Measurements from ENCODE around the gene THOC1.

THOC1 gene

DNA sequence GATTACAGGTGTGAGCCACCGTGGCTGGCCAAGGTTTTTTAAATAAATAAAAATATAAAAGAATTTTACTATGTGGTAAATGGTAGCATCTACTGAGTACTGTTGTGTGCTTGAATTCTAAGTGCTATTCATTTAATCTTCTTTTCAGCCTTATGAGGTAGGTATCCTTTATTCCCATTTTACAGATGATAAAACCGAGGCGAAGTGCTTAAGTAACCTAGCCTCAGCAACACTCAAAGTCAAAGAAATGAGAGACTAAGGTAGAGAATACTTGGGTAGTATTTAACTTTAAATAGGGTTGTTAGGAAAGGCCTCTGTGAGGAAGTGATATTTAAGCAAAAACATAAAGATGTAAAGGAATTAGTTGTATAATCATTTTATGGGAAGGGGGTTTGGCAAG lies 5.7 kb upstream of the THOC1 start:
- DNase-seq: no peak

DNA sequence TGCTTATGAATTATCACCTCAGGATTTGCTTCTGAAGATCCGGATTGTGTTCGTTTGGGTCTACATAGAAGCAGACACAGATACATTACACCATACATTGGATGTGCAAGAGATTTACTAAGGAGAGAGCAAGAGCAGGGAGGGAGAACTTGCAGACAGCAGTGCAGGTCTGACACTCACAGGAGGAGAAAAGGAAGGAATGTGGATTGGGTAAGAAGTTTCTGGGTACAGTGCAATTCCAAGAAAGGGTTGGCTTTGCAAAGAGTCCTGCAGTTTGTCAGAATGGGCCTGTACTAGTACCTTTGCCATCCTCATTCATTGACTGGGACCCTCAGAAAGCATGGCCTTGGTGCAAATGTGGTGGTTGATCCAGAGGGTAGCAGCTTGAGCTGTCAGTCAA lies 4.8 kb upstream of the THOC1 start:
- no peak for DNase-seq

DNA sequence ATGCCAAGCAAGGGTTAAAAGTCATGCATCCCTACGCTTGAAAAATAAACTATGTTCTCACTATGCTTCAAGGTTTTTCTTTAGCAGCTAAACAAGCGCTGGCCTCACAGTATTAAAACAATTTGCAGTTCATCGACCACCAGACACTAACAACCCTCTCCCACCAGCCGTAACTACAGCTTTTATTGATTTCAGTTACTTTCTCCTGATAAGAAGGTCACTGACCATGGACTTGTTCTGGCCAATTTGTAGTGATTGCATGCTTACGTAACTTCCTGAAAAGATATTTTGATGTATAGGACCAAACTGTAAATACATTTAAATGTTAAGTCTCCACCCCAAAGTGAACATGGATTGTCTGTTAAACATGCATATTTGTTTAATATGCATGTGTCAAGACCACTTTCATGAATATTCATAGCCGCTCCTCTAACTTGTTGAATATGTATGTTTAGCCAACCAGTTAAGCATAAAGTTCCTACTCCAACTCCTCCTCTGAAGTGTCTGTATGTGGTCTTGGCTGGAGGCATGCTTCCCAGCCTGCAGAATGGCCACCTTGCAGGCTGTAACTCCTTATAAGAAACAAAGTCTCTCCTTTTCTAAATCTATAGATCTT lies 1.7 kb upstream of the THOC1 start:
- DNase-seq: no peak

DNA sequence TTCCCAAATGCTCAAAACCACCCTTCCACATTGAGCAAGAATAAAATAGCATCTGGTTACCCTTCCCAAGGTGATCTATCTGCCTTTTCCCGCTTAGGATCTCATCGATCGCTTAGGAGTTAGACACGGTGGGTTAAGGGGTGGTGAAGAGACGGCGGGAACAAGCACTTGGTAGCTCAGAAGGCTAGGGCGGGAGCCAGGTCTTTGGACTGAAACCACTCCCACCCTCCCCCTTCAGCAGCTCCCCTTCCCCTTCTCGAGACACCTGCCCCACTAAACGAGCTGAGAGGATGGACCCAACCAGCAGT lies 513 bp downstream of the THOC1 start:
- DNase-seq: peak; percentile 48

DNA sequence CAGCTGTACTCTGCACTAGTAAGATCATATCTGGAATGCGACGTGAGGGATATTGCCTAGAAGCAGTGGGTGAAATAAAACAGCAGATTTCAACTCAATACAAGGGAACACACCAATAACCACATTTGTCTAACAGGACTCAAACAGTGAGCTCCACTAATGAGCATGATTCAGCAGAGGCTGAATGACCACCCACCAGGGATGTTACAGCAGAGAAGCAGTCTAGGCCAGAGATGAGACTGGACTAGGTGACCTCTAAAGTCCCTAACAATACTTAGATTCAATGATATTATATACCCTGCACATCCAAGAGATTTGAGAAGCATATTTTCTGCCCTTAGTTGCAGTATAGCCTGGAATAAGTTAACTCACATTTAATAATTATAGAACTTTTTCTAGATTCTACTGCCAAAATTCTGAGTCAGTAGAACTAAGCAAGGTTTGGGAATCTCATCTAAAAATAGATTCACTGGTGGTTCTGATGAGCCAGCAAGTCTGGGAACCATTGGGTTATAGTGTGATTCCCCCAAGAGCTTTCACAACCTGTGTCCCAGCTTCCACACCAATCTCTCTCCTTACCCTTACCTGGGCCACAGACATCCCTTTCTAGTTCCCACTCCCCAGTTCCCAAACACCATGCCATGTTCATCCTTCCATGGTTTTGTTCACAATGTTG lies 6.3 kb downstream of the THOC1 start:
- DNase-seq: no peak

DNA sequence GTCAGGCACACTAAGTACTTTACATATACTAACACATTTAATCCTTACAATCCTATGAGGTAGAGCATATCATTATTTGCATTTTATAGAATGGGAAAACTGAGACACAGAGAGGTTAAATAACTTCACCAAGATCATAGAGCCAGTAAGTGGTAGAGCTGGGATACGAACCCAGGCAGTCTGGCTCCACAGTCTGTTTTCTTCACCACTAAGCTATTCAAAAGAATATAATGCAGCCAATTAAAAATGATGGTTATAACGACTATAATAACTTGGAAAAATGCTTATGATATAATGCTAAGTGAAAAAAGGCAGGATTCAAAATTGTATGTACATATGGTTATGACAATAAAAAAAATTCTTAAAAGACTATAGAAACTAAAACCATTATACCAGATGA lies 7.3 kb downstream of the THOC1 start:
- DNase-seq: no peak

DNA sequence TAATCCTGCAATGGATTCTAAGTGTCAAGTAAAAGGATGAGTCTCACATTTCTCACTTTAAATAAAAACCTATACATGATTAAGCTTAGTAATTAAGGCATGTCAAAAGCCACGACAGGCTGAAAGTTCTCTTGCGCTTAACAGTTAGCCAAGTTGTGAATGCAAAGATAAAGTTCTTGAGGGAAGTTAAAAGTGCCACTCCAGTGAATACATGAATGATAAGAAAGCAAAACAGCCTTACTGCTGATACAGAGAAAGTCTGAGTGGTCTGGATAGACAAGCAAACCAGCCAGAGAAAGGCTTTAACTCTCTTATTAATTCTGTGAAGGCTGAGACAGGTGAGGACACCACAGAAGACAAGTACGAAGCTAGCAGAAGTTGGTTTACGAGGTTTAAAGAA lies 12.7 kb downstream of the THOC1 start:
- DNase-seq: no peak

DNA sequence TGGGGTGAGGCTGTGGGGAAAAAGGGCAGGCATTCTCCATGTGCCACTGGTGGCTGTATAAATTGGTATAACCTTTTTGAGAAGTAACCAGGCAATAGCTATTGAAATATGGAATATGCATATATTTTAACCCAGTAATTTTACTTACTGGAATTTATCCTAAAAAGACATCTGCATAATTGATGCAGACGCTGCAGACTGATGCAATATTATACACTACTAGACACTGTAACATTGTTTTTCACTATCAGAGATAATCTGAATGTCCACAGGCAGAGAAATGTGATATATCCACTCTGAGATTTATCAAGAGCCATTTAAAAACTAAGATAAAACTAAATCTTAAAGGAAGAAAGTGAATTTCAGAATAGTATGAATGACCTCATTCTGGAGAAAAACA lies 14.7 kb downstream of the THOC1 start:
- DNase-seq: no peak

DNA sequence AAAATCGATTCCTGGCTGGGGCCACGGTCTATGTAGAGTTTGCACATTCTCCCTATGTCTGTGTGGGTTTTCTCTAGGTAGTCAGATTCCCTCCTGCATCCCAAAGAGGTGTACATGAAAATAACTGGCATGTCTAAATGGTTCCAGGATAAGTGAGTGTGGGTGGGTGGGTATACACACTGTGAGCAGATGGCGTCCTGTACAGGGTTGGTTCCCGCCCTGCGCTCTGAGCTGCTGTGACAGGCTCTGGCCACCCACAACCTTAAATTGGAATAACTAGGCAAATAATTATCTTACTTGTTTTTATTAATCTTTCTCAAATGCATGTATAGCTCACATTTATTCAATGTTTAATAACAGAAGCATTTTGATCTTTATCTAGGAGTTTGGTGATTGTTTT lies 16.3 kb downstream of the THOC1 start:
- DNase-seq: no peak

DNA sequence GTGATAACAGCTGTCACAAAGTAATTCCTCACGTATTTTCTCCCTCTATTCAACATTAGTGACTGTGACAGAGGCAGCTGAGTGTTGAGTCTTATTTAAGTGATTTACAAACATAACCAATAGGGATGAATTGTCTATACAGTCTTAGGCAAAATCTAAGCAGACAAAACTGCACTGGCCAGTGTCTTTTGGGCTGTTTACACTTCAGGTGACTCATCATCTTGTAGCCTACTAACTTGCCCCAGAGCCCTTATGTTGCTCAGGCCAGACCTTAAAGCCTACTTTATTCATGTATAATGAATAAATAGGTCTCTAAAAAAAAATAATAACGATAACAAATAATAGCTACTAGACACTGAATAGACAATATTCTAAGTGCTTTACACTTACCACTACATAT lies 17.2 kb downstream of the THOC1 start:
- no peak for DNase-seq

DNA sequence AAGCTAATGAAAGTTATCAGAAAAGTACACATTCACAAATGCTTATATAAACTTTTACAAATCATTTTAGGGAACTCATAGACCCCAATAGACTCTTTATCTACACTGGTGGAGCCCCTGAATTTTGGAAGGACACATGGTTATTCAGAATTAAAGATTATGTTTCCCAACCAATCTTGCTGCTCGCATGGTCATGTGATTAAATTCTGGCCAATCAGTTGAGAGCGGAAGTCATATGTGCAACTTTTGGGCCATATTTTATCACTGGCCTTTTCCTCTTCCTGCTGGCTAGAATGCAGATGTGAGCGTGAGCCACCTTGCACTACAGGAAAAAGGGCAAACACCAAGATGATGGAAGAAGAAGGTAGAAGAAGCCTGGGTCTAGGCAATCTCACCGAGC lies 19.8 kb downstream of the THOC1 start:
- DNase-seq: no peak

DNA sequence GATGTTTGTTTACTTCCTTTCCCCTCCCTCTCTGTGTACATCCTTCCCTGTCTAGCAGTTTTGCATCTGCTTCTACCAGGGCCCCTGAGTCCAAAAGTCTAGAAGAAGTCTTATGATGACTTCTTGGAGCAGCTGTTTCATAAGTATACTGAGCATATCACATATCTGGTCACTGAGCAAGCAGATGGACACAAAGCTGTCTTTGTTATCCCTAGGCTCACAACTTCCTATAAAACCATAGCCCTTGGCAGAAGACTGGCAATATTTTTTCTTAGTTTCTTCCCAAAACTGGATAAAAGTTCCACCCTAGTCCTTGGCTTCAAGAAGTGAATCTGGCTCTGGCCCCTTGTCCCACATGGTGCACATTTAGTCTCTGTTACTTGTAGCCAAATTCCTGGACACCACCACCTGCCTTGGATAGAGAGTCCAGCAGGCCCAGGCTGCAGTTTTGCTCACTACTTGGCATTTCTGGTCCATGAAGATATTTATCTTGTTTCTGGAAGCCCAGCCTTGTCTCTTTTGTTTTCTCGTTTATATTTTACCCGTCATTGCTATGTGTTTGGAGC lies 22.5 kb downstream of the THOC1 start:
- DNase-seq: no peak

DNA sequence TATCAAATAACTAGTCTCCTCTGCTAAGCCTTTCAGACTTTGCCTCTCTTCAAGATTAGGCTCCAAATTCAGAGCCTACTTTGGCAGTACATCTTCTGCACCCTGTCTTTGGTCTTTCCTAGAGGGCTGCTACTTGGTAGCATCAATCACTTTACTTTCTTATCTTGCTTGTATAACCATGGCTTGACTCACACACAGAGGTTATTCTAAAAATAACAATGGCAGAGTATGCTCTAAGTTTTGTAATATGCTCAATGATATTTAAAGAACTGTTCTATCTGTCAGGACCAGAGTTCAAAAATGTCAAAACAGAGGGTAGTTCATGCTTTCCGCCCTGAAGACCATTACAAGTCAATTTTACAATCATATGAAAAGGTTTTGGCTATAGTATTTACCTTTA lies 27.7 kb downstream of the THOC1 start:
- DNase-seq: no peak

DNA sequence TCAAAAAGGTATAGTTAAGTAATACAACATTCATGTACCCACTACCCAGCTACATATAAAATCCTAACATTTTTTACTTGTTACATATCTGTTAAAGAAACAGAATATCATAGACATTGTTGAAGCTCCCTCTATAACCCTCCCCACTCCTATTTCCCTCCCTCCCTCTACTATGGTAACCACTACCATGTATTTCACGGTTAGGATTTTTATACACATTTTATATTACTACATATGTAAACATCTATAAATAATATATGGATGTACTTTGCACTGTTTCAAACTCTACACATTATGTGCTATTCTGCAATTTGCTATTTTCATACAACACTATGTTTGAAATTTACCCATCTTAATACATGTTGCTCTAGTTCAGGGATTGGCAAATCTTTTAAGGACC lies 36.3 kb downstream of the THOC1 start:
- no peak for DNase-seq

DNA sequence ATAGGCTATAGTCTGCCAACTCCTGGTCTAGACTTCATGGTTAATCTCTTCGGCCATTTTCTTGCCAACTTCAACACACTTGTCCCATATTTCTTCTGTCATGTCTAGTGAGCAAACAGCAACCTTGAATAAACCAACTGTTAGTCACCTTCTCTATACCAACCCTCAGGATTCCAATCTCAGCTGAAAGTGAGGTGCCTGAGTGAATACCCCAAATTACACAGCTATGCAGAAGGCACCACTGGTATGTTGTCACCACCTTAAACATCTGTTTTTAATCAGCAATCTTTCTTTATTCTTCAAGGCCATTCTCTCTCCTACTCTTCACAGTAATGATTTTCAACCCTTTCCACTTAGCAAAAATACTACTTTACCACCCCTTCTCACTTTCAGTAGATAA lies 39.3 kb downstream of the THOC1 start:
- DNase-seq: no peak

DNA sequence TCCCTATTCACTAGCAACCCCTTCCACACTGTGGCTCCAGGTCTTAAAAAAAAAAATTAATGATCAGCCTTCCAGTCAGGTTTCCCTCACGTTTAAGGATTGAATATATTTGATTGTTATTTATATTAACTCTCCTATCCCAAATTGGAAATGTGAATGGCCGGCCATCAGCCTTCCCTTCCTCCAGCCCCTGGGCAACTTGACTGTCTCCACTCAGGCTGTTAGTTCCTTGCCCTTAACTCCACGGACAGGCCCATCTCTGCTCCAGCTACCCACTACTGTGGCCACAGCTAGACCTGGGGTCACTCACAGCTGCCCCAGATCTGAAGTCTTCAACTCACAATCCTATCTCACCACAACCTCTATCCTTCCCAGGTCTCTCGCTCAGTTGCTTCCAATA lies 39.9 kb downstream of the THOC1 start:
- no peak for DNase-seq

DNA sequence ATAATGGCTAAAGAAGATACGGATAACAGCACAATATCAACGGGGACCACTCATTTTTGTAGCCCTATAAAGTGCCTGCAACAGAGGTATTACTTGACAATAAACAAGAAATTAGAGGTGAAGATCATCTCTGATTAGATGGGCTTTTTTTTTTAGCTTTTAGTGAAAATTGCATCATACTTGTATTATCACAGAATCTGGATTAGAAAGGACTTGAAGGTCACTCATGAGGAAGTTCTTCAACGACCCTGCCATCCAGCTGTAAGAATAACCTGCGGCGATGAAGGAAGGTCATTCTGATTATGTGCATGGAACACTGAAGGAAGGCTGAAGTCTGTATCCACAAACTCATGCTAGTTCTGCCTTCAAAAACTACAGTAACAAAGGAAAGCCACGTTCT lies 40.5 kb downstream of the THOC1 start:
- DNase-seq: no peak

DNA sequence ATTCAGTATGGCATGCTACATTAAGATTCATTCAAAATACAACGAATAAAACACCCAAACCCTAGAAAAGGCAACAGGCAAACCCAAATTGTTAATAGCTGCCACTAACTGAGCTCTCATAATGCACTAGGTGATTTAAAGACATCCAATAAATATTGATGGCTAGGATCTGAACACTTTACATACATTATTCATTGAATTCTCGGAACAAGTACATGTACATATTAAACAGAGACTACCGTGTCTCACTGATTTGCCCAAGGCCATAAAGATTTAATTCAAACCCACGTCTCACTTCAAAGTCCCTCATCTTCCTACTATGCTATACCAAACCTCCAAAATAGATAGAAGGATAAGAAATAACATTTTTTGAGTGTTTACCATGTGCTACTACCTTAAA lies 42.1 kb downstream of the THOC1 start:
- no peak for DNase-seq

DNA sequence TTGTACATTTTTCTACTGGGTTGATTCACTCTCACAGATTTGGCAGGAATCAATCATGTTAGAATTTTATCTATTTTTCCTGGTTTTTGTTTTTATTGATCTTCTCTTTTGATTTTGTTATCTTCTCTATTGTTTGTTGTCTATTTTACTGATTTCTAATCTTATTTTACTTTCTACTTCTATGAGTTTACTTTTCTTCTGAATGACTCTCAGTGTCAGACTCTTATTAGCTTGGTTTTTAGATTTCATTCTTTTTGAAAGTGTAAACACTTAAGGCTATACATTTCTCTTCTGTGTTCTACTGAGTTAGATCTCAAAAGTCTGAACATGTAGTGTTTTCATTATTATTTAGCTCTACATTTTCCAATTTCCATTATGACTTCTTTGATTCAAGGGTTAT lies 47.1 kb downstream of the THOC1 start:
- no peak for DNase-seq

DNA sequence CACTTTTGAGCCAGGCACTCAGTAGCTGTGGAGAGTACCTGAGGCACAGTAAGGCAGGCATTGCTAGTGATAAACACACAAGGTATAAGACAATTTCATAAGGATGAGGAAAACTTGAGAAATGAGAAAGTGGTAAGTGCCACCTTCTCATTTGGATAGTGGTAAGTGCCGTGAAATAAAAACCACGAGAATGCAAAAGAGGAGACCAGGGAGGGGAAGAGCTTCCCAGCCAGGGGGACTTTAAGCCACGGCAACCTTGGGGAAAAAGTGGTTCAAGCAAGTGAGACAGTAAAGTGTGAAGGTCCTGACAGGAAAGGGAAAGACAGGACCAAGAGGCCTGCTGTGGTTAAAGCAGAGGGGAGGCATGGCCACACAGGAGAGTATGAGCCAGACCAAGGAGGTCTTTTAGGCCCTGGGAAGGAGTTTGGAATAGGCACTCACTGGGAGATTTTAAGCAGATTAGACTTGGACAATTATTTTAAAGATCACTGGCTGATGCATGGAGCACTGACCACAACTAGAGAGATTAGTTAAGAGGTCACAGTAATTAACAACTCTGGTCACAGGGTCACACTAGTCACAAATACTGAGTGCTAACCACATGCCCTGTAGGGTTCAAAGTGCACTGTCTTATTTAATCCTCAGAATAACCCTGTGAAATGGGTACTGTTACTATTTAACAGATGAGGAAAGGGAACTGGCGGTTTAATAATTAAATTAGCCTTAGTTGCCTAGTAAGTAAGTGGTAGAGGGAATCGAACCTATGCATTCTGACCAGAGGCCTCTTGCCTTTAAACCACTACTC lies 50.1 kb downstream of the THOC1 start:
- no peak for DNase-seq

DNA sequence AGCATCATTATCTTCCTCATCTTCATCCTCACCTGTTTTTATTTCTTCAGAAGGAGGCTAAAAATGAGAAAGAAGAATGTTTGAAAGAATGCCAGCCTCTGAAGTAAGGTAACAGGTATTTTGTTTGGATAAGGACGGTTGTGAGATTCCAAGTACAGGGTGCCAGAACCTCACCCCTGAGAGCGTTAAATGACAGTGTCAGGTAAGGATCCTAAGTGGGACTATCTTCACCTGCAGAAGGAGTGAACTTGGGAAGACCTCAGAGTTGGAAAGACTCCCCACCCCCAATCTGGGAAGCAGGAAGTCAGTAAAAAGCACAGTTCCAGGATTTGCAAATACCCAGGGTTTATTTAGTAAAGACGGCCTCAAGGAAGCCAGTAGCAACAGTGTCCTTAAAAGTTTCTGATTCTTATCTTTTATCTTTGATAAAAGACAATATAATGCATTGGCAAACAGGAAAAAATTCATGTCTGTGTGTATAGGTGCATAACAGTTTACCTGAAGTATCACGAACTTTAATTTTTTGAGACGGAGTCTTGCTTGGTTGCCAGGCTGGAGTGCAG lies 52.3 kb downstream of the THOC1 start:
- DNase-seq: no peak

DNA sequence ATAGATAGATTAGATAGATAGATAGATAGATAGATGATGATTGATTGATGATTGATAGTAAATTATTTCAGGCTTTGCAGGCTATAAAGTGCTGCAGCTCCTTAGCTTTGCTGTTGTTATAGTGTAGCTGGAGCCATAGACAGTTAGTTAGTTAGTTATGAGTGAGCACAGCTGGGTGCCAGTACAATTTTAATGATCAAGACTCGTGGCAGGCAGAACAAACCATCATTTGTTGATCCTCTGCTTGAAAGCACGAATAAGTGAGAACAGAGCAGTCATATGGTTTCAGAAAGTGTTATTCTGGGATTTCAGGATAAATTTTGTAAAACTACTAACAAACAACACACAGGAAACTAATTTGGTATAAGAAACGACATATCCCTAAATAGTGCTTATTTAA lies 53.9 kb downstream of the THOC1 start:
- DNase-seq: no peak

DNA sequence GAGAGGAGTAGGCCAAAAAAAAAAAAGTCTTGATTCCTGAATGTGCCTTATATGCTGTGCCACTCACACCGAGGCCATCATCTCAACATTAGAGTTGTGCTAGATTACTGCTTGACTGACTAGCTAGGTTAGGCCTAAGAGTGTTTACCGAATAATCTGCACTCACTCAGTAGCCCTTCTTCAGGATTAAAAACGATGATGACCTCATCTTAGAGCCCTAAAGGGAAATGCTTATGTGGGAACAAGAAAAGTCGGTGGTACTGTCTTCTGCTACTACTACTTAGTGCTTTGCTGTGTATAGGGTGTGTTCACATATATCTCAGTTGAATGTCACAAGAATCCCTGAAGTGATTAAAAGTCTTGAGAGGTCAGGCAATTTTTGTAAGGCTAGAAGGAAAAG lies 54.3 kb downstream of the THOC1 start:
- DNase-seq: no peak

DNA sequence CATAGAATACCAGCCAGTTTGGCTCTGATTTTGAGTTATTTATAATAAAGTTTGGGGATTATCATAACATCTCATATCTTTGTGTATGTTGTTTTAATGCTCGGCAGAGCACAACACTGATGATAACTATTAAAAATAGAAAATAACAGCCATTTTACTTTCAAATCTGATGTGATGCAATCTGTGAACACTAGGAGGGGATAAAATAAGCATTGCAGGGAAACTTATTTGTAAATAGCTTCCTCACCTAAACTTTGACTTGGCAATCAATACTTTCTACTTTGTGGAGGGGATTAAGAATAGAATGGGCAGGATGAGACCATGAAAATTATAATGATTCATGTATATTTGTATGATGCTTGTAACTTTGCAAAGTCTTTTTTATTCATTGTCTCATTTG lies 55.1 kb downstream of the THOC1 start:
- no peak for DNase-seq

Data from GDM1 (cell line).